Measurements from ENCODE around the gene FHL1.
"Not testable (repeated sequence)": the region's sequence is repeated elsewhere in the genome, so short reads cannot be mapped to it uniquely, and the experiment has no call there.

FHL1 gene

DNA sequence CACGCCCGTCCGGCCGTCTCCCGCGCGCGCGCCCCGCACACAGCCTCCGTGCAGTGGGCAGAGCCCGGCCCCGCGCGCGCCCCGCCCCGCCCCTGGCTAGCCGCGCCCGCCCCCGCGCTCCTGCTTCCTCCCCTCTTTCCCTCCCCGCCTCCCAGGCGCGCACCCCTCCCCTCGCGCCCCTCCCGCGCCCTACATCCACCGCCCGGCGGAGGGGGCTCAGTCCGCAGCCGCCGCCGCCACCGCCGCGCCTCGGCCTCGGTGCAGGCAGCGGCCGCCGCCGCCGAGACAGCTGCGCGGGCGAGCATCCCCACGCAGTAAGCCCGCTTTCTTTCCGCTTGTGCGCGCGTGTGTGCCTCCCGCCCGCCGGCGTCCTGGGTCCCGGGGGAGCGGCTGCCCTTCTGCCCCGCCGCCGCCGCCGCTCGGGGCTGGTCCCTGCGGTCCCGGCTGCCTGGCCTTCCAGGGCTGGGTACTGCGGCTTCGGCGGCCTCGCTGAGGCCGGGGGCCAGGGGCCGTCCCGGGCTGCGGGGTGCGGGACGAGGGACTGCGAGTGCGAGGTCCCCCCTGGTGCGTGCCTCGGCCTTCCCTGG, at the start of gene FHL1:
FHL1 (plus strand) TSS at position 219 of the 587 bp plus-strand sequence.
- peak; percentile 15 to 67 (median 47) for DNase-seq

DNA sequence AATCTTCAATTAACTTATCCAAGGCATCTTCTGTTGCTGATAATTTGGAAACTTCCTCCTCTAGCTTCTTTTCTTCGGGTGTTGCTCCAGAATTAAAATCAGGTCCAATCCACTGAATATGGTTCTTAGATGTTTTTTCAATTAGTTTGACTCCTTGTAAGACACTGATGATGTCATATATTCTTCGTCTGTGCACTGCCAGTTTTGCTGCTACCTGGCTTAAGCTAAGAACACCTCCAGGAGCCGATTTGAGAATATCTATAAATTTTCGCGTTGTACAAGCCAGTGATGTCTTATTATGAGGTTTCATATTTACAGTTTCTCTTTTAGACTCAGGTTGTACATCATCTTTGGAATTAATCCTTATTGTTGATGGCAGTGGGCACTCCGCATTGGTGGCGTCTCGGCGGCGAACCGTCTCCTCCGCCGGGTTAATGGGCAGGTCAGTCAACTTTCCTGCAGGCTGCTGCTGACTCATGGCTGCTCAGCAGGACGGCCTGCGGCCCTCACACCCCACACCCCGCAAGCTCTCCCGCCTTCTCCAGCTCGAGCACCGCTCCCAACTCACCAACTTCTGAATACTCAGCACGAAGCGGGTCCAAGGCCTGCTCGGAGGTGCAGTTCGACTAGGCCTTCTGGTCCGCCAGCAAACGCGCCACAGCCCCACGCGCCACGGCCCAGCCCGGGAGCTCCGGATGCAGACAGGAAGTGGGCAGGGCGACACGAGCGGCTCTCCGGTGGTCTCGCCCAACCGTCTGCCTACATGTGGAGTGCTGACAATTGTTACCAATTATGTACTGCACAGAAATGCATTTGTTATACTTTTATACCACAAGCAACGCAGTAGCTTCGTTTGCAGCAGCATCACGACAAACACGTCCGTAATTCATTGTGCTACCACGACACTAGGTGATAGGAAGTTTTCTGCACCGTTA, 49.2 kb upstream of the FHL1 start:
- DNase-seq = no peak

DNA sequence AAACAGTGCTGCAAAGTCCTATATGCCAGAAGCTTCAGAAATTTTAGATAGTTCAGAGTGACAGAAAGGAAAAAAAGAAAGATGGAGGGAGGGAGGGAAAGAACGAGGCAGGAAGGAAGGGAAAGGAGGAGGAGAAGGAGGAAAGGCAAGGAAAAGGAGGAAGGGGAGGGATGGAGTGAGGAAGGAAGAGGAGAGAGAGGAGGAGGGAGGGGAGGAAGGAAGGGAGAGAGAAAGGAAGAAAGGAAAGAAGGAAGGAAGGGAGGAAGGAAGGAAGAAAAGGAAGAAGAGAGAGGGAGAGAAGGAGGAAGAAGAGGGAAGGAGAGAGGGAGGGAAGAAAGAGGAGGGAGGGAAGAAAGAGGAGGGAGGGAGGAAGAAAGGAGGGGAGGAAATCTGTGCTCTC, 42.4 kb upstream of the FHL1 start:
- DNase-seq = no peak

DNA sequence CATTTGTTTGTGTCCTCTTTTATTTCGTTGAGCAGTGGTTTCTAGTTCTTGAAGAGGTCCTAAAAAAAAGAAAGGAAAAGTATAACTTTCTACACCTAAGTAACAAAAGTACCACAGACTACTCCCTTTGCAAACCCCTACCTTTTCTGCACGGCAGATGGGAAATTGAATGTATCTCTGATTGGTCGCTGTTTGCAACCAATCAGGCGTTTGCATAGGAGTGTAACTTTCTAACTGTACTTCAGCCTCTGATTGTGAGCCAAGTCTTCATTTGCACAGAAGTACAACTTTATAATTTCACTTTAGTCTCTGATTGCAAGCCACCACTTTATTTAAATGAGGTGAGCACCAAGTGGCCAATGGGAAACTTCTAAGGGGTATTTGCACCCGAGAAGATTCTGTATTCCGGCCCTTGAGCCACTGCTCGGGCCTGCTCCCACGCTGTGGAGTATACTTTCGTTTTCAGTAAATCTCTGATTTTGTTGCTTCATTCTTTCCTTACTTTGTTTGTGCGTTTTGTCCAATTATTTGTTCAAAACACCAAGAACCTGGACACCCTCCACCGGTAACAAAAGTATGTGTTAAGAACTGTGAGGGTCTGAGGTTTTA, 40.3 kb upstream of the FHL1 start:
- DNase-seq = no peak

DNA sequence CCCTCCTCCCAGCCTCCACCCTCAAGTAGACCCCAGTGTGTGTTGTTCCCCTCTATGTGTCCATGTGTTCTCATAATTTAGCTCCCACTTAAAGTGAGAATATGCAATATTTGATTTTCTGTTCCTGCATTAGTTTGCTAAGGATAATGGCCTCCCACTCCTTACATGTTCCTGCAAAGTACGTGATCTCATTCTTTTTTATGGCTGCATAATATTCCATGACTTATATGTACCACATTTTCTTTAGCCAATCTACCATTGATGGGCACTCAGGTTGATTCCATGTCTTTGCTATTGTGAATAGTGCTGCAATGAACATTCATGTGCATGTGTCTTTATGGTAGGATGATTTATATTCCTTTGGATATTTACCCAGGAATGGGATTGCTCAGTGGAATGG, 38.4 kb upstream of the FHL1 start:
- DNase-seq = not testable (repeated sequence)

DNA sequence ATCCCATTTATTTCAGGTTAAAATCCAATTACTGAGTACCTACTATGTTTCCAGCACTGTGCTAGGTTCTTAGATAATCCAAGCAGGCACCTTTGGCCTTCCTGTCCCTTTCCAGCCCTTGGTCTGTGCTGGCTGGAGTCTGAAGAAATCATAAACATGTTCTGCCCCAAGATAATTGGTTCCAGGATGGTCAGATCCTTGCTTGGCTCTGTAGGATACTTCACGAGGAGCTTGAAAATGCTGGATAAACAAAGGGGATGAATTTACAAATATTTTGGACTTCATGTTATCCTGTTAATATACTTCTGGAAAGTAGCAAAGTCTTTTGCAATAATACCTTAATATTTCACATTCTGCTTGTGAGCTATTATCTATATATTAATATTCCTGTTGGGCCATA, 35.0 kb upstream of the FHL1 start:
- no peak for DNase-seq

DNA sequence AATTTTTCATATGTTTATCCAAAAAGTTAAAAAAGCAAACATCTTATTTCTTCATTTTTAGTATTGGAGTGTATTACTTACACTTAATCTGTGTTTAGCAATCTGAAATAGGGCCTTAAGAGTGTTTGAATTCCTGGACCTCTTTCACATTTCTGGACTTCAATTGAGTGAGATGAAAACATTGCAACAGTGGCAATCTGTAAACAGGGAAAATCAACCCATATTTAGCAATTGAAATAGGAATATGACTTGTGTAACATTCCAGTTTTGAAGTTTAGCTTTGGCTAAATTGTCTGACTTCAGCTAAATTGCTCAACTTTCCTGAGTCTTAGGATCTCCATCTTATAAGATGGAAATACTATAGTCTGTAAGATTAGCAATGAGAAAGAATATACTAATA, 34.6 kb upstream of the FHL1 start:
- DNase-seq = no peak

DNA sequence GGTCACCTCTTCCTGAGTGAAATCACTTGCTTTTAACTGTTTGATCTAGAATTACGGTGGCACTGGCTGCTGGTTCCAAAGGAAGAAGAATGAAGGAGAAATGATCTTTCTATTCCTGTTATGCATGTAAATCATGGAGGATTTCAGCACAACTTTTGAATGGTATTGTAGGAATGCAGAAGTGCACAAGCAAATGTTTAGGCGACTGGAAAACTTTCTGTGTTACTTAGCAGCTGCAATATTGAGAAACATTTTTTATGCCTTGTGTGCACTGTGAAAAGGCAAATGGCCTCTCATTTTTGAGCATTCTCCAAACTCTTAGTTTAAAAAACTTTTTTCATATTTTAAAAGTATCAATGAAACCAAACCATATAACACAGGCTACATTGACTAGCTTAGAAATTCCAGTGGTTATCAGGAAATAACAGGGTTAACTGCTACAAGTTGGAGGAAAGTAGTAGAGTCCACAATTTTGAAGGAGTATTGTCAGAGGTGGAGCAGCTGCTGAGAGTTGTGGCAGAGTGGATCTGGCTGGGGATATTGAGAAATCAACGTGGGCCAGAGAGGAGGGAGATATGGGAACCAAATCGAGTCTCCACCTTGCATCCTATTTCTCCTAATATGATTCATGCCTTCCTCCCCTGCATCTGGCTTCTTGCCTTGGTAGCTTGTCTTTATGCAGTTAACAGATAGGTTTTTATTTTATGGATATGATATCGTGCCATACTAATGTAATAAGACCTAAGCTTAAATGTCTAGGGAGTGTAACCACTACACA, 32.0 kb upstream of the FHL1 start:
- no peak for DNase-seq

DNA sequence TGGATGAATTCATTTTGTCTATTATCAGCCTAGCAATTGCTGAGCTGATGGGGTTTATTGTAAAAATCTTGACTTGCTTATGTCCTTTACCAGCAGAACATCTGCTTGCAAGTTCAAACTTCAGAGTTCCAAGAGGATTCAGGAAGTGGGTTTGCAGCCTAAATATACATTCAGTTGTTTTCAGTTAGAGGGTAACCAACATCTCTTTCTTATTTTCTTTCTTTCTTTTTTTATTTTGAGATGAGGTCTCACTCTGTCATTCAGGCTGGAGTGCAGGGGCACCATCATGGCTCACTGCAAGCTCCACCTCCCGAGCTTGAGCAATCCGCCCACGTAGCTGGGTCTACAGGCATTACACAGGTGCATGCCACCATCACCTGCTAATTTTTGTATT, 31.4 kb upstream of the FHL1 start:
- DNase-seq = no peak

DNA sequence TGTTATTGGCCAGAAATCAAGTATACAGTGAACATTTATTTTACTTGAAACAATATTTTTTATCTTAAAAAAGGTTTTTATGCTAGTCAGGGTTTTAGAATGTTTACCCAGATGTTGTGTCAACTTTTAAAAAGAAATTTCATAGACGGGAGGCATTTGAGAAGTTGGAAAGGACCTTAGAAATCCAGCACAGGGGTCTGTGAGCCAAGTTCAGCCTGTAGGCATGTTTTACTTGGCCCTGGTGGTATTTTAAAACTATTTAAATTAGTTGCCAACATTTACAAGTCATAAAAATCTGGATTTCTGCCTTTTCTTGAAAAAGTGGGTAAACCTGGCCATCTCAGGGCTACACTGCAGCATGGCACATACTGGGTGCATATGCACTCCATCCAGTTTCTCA, 25.5 kb upstream of the FHL1 start:
- no peak for DNase-seq

DNA sequence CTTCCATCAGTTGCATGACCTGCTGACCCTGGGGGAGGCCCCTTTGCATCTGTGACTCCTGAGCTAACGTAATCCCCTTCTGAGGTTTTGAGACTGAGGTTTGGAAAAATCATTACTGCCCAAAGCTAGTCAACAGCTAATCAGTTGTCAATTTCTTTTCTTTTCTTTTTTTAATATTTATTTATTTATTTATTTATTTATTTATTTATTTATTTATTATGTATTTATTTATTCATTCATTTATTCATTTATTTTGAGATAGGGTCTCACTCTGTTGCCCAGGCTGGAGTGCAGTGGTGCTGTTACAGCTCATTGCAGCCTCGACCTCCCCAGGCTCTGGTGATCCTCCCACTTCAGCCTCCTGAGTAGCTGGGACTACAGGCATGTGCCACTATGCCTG, 25.1 kb upstream of the FHL1 start:
- no peak for DNase-seq

DNA sequence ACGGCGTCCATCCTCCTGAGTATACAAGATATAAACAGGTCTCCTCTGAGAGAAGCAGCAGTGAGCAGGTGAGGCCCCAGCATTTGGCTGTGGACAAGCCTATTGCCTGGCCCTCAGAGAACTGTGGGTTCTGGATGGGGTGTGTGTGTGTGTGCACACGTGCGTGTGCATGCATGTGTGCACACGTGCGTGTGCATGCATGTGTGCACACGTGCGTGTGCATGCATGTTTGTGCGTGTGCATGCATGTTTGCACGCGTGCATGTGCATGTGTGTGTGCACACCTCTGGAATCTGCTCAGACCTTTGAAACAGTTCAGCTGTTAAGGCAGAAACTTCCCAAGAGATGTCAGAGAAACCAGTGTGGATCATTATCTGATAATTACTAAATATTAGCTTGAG, 22.2 kb upstream of the FHL1 start:
- no peak for DNase-seq

DNA sequence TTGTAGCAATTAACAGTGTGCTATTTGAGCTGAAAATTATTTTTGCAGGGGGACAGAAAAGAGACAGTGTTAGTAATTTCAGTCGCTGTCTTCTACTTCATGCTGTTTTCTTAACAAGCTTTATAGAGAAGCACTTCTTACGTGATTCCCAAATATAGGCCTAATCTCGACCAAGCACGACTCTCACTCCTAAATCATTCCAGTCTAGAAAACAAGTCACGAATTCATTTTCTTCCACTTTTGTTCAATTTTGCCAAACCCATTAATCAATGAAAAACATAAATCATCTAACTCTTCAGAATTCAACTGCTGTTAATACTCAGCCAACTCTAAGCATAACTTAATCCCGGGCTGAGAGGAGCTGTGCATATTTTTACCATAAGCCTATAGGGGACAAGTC, 21.0 kb upstream of the FHL1 start:
- DNase-seq = no peak

DNA sequence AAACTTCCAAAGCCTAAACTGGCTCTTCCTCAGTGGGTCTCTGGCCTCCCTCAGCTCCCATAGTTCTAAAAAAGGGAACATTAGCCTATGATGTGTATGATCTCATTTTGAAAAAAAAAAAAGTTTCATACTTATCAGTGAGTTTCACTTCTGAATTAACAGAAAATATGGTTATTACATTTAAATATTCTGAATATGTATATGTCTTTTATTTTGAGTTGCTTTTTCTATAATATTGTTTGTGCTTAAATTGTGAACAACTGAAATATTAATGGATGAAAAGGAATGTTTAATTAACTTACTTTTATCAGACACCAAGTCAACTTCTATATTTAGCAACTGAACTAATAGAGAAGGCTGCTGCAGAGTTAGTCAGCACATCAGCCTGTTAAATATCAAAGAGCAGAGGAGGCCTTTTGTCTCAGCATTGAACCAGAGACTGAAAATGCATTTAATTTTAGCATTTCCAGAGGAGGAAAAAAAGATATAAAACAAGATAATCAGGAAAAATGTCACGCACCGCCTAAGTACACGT, 20.4 kb upstream of the FHL1 start:
- no peak for DNase-seq

DNA sequence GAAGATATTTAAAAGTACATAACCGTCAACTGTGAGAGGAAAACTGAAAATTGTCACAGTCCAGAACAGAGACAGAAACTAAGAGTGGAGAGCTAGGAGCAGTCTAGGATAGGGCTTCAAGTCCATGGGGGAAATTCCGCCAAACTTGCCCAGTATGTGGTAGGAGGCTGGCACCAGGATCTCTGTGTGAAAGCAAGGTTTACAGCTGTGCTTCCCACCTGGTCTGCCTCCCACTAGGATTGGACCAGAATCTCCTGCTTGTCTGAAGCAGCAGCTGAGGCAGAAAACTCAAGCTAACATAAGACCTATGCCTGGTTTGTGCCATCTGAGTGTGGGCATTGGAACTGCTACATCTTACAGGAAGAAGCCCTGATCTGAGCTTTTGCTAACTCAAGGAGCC, 18.6 kb upstream of the FHL1 start:
- DNase-seq = no peak

DNA sequence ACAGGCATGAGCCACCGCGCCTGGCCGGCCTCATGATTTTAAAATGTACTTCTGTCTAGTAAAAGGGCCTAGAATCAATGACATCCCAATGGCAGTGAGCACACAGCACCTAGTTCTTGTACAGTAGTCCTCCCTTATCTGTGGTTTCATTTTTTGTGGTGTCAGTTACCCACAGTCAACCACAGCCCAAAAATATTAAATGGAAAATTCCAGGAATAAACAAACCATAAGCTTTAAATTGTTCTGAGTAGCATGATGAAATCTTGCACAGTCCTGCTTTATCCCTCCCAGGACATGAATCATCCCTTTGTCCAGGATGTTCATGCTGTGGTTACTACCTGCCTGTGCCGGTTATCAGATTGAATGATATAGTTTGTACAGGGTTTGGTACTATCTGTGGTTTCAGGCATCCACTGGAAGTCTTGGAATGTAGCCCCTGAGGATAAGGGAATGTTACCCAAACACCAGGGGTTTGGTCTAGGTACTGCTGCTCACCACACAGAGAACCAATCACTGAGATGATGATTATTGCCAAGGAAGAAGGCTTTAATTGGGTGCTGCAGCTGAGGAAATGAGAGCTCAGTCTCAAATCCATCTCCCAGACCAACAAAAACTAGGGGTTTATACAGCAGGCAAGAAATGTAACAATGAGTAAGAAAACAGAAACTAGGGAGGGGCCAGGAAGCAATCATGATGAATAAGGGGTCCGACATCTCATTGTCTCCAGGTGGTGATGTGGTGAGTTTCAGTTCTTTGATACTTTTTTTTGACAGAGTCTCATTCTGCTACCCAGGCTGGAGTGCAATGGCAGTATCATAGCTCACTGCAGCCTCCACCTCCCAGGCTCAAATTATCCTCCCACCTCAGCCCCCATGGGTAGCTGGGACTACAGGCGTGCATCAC, 16.2 kb upstream of the FHL1 start:
- no peak for DNase-seq

DNA sequence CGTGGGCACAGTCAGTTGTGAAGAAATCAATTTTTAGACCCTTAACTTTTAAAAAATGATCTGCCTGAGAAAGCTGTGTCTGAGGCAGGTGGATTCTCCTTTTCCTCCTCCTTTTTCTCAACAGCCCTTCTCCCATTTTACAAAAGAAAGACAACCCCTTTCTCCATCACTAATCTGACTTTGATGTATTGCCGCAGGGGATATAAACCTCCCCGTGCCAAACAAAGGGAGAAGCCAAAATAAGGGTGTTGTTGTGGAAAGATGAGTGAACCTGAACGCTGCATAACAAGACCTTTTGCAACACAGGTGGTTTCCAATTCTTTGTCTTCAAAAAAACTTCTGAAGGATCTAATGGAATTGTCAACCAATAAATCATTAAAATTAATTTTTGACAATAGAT, 8.4 kb upstream of the FHL1 start:
- no peak for DNase-seq

DNA sequence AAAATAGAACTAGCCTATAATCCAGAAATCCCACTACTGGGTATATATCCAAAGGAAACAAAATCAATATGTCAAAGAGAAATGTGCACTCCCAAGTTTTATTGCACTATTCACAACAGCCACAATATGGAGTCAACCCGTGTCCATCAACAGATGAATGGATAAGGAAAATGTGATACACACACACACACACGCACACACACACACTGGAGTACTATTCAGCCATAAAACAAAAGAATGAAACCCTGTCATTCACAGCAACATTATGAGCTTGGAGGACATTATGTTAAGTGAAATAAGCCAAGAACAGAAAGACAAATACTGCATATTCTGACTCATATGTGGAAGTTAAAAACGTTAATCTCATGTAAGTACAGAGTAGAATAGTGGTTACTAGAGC, 5.8 kb upstream of the FHL1 start:
- DNase-seq = no peak

DNA sequence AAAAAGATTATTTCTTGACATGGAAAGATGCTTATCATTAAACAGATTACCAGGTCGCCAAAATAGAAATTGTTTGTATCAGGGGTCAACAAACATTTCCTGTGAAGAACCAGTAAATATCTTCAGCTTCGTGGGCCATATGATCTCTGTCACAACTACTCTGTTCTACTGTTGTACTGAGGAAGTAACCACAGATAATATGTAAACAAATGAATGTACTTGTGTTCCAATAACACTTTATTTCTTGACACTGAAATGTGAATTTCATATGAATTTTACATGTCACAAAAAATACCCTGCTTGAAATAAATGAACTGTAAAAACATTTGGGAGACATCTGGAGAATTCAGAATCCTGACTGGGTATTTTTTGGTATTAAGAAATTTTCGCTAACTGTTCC, 4.7 kb upstream of the FHL1 start:
- DNase-seq = no peak

DNA sequence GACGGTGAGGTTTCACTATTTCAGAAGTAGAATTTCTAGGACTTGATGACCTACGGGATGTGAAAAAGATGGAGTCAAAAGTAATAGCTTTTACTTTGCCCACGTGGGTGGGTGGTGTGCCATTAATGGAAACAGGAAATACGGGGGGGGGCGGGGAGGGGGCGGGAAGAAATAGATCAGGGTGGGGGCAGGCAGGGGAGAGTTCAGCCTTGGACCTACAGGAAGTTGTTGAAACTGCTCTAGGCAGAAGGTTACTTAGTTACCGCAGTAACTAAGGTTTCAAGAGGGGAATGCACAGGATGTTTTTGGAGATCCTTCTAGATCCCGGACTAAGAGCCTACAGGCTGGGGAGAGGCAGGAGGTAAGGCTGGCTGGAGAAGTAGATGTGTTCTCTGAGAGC, 3.6 kb upstream of the FHL1 start:
- peak in 4 of 6 experiments; percentile 5 to 30 (median 7) for DNase-seq

DNA sequence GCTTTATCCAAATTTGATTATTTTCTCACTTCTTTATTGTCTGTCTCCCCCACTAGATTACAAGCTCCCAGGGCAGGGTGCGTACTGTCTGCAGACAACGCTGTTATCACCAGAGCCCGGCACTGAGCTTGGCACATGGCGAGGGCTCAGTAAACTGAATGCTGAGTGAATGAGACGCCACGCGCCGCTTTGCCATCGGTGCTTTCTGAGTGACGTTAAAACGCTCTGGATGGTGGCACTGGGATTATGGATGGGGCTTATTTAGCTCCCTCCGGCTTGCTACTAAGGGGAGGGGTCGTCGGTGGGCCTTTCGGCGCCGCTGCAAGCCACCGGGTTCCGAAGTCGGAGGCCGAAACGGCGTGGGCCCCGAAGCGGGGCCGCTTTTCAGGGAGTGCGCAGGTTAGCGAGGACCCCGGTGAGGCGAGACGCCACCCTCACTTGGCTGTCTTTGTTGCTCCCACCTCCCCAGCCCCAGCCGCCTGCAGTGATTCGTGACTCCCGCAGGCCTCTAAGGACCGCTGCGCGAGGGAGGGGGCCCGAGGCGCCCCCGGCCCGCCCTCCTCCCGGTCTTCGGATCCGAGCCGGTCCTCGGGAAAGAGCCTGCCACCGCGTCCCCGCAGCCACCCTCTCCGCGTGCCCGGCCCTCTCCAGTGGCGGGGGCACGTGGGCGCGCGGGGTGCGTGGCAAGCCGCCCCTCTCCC, 569 bp upstream of the FHL1 start:
- peak in 3 of 6 experiments; percentile 37 to 43 (median 41) for DNase-seq

Data from stimulated activated naive CD4-positive, alpha-beta T cell (primary cell).